Retina (tissue), 1 donor: ENCODE data around the gene UBP1.
"Not testable (repeated sequence)": the region's sequence is repeated elsewhere in the genome, so short reads cannot be mapped to it uniquely, and the experiment has no call there.

ENCODE experiments used
- DNase-seq: peaks from one replicate; pipeline ENCODE4 v3.0.0-alpha.2; 2016

The UBP1 gene

DNA sequence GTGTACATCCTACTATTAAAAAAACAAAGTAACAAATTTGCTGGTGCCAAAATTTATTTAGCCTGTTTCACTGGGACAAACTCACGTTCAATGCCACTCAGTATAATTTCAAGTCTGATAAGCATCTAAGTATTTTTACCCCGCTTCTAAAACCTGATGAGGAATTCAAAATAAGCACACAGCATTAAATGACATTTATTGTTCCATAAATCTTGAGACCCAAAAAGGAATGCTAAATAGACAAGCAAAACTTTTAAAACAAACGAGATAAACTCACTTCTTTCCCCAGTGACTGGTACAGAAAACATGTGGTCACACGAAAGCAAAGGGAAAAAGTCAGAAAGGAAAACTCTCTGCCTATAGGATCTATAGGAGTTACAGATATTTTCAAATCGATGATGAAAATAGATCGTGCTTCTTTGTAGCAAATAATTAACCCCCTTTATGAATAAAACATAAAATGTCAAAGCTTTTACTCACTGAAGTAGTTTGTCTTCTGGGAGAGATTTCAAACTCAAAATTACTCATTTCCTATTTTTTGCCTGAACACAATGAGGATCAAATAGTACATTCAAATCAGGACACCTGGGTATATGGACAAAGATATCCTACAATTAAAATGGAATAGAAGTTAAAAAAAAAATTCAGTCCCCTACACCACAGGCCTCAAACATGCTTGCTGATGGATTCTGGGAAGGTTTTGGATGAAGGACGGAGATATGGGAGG, 51.7 kb downstream of the UBP1 start:
- no peak for DNase-seq

DNA sequence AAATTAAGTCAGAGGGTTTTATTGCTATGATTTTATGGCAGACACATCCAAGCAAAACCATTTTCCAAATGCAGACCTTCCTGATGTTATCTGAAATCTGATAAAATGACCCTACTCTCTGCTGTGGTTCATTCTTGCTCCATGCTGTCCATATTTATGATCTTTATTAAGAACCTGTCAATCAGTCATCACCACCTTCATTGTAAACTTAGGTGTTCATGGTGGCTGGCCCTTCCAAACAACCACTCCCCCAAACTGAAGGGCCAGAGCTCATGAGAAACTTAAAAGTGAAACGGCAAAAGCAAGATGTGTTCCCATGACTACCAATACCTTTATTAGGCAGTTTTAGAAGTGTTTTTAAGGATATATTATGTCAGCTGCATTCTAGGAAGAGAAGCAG, 53.6 kb downstream of the UBP1 start:
- no peak for DNase-seq

DNA sequence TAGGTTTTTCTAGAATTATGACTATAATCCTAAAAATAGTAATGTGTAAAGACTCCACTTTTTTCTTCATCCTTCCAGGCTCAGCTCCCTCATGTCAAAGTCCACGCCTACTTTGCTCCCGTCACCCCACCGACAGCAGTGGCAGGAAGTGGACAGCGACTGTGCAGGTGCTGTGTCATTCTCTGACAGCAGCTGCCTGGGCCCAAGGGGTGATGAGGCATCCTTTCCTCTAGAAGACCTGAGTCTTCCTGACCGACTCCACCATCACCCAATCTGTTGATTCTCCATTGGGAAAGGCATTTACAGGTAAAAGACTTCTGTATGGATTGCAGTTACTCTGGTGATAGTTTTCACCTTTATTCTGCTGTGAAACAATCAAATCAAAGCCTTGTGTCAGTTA, 54.8 kb downstream of the UBP1 start:
- DNase-seq = no peak

DNA sequence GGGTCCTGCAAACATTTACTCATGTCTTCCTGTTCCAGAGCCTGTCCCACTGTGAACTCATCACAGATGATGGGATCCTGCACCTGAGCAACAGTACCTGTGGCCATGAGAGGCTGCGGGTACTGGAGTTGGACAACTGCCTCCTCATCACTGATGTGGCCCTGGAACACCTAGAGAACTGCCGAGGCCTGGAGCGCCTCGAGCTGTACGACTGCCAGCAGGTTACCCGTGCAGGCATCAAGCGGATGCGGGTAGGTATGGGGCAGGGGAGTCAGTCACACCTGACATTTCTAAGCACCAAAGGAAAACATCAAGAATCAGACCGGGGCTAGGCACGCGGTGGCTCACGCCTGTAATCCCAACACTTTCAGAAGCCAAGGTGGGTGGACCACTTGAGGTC, 56.3 kb downstream of the UBP1 start:
- no peak for DNase-seq

DNA sequence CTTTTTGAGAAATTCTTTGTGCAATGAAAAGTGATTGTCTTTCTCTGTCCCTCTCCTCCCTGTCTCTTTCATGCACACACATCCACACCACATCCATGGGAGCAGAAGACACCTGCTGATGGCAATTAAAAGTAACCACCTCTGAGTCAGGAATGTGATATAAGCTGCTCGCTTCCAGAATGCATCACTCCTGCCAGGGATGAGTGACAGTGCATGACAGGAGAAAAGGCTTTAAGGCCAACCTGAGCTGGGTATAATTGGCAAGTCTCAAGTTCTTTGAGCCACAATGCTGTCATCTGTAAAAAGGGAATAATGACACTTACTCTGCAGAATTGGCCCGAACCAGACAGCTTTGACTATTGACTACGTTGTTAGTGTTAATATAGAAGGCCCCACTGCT, 59.6 kb downstream of the UBP1 start:
- DNase-seq = no peak

DNA sequence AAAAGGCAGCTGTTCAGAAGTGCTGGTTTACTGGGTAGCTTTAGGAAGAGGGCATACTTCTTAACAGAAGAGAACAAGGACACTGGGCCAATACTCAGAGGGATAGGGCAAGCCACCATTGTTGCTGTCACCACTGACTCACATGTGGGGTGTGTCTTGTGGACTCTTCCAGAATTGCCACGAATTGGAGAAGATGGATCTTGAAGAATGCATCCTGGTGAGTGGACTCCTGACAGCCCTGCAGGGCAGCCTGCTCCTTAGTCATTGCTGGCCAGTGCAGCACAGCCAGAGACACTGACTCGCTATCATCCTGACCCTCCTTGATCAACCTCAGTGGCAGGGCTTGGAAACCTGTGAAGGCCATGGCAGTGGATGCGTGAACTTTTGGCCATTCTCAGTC, 62.3 kb downstream of the UBP1 start:
- no peak for DNase-seq

DNA sequence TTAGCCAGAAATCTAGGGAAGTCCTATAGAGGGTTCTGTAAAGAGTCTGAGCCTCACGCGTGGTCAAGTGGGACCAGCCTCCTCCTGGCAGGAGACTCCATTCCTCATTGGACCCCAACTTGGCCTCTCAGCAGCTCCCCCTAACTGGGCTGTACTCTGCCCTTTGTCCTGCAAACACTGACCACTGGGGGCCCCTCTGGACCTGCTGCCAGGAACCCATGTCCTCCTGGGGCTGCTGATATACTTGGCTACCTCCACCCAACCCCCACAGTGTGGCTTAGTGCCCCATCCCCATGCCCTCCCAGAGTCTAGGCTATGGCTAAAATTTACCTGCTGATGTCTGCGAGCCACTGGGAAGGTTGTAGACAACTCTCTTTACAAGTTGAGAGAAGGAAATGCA, 62.7 kb downstream of the UBP1 start:
- no peak for DNase-seq

DNA sequence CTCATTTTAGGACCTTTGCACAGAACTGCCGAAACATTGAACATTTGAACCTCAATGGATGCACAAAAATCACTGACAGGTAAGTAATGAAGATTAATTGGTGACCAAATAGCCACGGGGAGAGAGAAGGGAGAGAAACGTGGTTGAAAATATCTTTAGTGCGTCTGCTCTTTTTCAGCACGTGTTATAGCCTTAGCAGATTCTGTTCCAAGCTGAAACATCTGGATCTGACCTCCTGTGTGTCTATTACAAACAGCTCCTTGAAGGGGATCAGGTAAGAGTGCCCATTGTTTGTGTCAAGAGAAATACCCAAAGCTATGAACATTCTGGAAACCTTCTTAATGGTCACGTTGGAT, 67.1 kb downstream of the UBP1 start:
- no peak for DNase-seq

DNA sequence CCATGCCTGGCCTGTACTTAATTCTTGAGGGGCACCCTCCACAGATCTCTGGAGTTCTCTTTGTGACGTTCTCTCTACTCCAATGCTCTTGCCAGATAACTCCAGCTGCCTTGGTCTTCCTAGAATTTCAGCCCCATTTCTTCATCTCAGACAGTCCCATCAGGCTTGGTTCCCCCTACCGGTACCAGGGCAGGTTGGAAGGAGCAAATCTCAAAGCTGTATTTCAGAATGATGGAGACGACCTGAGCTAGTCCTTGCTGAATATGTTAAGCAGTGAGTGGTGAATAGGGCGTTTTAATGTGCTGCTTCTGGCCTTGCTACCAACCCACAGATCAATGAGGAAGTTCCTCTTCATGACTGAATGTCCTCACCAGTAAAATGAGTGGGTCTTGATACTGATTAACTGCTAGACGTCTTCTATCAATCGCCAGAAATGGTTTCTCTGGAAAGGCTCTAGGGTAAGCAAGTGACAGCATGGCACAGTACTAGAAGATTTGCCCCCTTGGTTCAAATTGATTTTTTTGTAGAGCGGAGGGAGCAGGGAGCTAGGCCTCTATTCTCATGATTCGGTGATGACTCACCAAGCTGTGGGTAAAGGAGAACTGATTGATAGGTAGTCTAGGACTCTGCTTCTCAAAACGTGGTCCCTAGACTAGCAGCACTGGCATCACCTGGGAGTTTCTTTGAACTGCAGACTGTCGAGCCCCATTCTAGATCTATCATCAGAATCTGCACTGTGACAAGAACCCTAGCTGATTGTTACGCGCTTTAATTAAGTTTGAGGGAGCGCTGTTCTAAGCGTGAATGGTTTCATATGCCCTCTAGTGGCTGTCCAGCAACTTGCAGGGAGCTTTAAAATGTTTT, 67.8 kb downstream of the UBP1 start:
- DNase-seq = peak; percentile 67

DNA sequence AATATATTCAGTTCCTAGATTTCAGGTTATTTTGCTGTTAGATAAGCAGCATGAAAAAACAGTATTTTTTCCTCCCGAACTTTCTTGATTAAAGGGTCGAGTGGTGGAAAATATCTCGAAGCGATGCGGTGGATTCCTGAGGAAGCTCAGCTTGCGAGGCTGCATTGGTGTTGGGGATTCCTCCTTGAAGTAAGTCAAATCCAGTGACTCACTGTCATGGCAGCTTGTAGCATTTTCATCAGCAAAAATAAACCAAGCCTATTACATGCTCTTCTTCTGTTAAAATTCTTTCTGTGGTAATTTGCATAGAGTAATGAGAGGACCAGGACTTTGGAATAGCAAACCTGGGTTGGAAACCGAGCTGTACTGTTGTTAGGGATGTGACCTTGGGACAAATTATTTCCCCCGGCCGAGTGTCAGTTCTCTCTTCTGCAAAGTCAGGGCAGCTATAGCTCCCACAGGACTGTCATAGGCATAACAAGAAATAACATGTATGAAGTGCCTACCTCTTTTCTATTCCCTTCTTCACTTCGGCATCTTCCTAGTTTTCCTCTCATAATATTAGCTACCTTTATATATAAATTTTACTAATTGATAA, 75.6 kb downstream of the UBP1 start:
- DNase-seq = no peak

DNA sequence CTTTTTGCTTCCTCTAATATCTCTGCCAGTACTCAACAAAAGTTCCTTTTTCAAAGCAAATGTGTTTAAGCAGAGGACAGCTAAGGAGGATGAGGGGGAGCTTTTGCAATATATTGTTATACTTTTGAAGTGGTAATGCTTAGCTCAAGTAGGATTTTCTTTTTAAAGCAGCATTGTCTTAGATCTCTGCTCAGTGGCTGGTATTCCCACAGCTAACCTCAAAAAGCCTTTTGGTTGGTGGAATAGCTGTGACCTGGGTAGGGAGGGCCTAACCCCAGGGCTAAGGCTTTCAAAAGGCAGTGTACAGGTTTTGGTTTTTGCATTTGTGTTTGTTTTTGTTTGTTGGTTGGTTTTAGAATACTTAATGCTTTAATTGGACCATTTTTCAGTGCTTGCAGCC, 76.1 kb downstream of the UBP1 start:
- DNase-seq = no peak

DNA sequence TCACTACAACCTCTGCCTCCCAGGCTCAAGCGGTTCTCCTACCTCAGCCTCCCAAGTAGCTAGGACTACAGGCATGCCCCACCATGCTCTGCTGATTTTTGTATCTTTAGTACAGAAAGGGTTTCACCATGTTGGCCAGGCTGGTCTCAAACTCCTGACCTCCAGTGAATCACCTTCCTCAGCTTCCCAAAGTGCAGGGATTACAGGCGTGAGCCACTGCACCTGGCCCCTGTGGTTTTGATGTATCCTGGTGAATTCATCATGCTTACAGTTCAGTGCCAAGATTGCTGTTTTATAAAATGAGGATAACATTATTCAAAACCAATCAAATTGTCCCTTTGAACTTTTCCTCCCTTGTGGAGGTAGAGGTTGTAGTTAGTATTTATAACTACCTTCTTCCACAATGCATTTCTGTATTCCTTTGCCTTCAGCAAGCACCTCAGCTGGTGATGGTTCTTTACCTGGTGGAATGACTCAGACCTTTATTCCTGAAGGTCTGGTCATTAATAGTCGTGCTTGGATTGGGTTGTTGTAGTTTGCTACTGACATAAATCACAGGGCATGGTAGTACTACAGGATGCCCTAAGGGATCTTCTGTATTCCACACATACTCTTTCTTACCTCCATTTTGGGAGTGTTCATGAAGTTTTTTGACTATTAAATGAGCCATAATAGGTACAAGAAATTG, 76.9 kb downstream of the UBP1 start:
- no peak for DNase-seq

DNA sequence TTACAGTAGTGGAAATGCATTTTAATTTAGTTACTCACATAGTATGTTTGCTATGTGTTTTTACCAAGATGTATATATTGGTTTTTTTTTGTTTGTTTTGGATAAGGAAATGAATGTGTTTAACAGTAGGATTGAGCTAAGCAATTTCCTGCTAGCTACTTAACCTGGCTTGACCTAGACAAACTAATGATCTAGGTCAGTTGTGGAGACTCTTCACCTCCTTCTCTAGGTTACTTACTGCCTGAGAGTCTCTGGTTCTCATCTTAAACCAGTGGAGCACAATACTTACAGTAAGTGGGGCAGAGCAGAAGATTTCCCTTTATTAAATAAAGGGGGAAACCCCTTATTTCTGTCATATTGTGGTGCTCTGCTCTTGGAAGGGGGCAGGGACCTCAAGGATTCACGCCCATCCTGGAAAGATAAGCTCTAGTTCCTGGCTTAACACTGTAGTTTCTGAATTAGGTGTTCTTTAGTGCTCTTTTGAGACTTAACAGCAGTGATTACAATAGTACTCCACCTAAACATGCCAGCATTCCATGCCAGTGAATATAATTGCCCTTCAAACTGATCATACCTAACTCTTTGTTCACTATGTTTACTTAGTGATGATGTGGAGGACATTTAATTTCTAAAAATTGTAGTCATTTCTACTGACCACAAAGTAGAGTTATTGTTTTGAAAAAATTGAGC, 79.9 kb downstream of the UBP1 start:
- no peak for DNase-seq

DNA sequence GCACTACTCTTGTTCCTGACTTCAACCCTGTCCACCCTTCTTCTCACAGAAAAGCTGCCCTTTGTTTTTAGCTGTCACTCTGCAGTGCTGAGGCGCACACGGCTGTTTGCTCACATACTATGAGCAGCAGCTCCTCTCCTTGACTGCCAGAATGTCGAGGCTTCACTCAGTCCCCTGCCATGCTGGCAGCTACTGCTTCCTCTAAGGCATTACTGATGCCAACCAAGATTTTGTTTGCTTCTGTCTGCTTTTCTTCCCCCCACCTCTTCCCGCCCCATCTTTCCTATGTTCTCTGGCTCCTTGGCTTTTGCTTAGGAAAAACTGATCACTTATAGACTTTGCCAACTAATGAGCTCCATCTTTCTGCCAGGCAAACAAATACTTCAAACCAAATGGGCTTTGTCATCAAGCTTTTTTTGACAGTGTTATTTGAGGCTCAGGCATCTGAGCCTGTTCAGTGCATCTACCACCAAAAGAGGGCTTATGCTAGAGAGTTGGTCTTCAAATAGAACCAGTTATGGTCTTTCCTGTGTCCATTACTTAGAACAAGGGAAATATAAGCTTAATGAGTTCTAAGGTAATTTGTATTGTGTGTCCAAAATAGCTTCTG, 81.9 kb downstream of the UBP1 start:
- DNase-seq = no peak

DNA sequence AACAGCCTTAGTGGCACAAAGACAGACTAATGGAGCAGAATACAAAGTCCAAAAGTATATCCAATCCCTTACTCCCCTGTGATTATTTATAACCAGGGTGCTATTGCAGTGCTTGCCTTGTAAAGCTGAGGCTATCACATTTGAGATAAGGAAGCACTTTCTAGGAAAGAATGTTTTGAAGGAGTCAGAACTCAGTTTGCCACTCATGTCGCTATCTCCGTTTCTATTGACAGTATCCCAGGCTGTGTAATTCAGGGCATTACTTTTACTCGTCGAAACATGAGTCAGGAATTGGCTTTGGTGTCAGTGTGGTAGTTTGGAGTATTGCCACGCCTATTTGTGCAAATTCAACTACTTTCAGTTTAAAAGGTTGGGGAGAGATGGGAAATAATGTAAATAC, 84.6 kb downstream of the UBP1 start:
- no peak for DNase-seq

DNA sequence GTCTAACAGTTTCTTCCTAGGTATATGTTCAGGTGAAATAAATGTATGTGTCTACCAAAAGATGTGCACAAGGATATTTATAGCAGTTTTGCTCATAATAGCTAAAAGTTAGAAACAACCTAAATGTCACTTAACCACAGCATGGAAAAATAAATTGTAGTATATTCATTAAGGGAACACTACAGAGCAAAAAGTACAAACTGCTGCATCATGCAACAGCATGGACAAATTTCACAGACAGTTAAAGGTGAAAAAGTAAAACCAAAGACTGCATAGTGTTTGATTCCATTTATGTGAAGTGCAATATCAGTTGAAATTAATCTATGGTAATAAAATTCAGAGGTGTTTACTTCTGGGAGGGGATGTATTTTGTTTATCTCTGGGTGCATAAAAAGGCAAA, 100.4 kb downstream of the UBP1 start:
- DNase-seq = no peak

DNA sequence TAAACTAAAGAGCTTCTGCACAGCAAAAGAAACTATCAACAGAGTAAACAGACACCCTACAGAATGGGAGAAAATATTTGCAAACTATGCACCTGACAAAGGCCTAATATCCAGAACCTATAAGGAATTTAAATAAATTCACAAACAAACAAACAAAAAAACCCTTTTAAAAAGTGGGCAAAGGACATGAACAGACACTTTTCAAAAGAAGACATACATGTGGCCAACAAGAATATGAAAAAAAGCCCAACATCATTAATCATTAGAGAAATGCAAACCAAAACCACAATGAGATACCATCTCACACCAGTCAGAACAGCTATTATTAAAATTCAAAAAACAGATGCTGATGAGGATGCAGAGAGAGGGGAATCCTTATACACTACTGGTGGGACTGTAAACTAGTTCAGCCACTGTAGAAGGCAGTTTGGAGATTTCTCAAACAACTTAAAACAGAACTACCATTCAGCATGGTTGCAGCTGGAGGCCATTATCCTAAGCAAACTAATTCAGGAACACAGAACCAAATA, 101.2 kb downstream of the UBP1 start:
- DNase-seq = not testable (repeated sequence)
